Testis (tissue), 2 donors: ENCODE data around the gene ARL15.

Experiments
- CTCF ChIP-seq, 3 experiments: fragments of 450-650 bp in 2 of 3; fragments of 200-600 bp in 1 of 3; sonication (generic) in 1 of 3; IDR thresholded peaks; one replicate each; pipeline ENCODE4 v1.5.1; 2016 to 2019; ENCODE audit warnings: antibody characterized with exemption in 3 of 3, mild to moderate bottlenecking in 2 of 3, moderate library complexity in 1 of 3
- POLR2A ChIP-seq: fragments of 450-650 bp; IDR thresholded peaks from one replicate; pipeline ENCODE4 v1.6.1; 2017; ENCODE audit warnings: antibody characterized with exemption, mild to moderate bottlenecking, moderate library complexity

GRCh38 chr5:54115735-54116403 lies 194.5 kb downstream of the ARL15 start:
- no peak for TF ChIP-seq CTCF (IDR thresholded peaks at IDR 0.05)
- no peak for TF ChIP-seq POLR2A
